Sigmoid colon (tissue), 7 donors: ENCODE data around the gene SLC25A19. TPM values are rescaled to one million over a fixed set of nuclear protein-coding genes. Genes with fewer than 3 reads are reported as not detected.
A peak's percentile ranks its signal among the peaks of the same experiment; 100 is the strongest.

Experiments
- DNase-seq: peaks from one replicate; pipeline ENCODE4 v3.0.0-alpha.2; 2019
- H3K27ac ChIP-seq, 4 donors: fragments of 200-600 bp; sonication (generic); one replicate each; pipeline ENCODE4 v1.5.1; 2016 to 2019; ENCODE audit warnings: mild to moderate bottlenecking in 1 of 4
- H3K27me3 ChIP-seq, 3 donors: fragments of 200-600 bp; sonication (generic); one replicate each; pipeline ENCODE4 v1.5.1; 2019; ENCODE audit warnings: mild to moderate bottlenecking in 1 of 3
- H3K36me3 ChIP-seq, 4 donors: fragments of 200-600 bp; sonication (generic); one replicate each; pipeline ENCODE4 v1.5.1; 2016 to 2019
- H3K4me1 ChIP-seq, 4 donors: fragments of 200-600 bp; sonication (generic); one replicate each; pipeline ENCODE4 v1.5.1; 2017 to 2019
- H3K4me3 ChIP-seq, 4 donors: fragments of 200-600 bp; sonication (generic); one replicate each; pipeline ENCODE4 v1.5.1; 2017 to 2019; ENCODE audit warnings: mild to moderate bottlenecking in 2 of 4, moderate library complexity in 1 of 4
- H3K9me3 ChIP-seq, 4 donors: fragments of 200-600 bp in 3 of 4; sonication (generic) in 3 of 4; one replicate each; pipeline versions ENCODE4 v1.5.1 to v1.6.1; 2013 to 2019
- CTCF ChIP-seq, 4 experiments: fragments of 450-650 bp in 3 of 4; fragments of 200-600 bp in 1 of 4; IDR thresholded peaks; one replicate each; pipeline ENCODE4 v1.5.1; 2016 to 2019; ENCODE audit warnings: antibody characterized with exemption in 4 of 4, mild to moderate bottlenecking in 3 of 4, moderate library complexity in 2 of 4
- EP300 ChIP-seq, 4 donors: sonication (generic); formaldehyde crosslinking; IDR thresholded peaks; one replicate each; pipeline ENCODE4 v1.6.1; 2017; ENCODE audit warnings: antibody characterized with exemption in 4 of 4
- POLR2A ChIP-seq, 2 donors: fragments of 450-650 bp; IDR thresholded peaks; one replicate each; pipeline ENCODE4 v1.6.1; 2016; ENCODE audit warnings: antibody characterized with exemption in 2 of 2, mild to moderate bottlenecking in 2 of 2, moderate library complexity in 2 of 2
- POLR2AphosphoS5 ChIP-seq, 4 donors: sonication (generic); formaldehyde crosslinking; IDR thresholded peaks; one replicate each; pipeline ENCODE4 v1.6.1; 2017; ENCODE audit warnings: antibody characterized with exemption in 4 of 4
- WGBS, 2 donors: extraction: QIAGEN DNeasy Blood & Tissue Kit; methylation state at CpG; one replicate each; pipeline ENCODE4 v1.1.7; 2013; 5-methylcytosine and 5-hydroxymethylcytosine counted together
- intact Hi-C: fragments of 100-400 bp; cut with DNase I; formaldehyde crosslinking; loops from one replicate; pipeline ENCODE4 v1.15.1; 2023
- polyA plus RNA-seq, 3 donors: library from polyadenylated mRNA; stranded (reverse); fragments of 200-250 nt; gene quantifications; one replicate each; pipeline ENCODE4 v1.2.3, GENCODE V29; 2013
- total RNA-seq, 4 donors: library from RNA; depleted of rRNA; stranded (reverse); fragments of >200 nt; gene quantifications; one replicate each; pipeline ENCODE4 v1.1.0, GENCODE V29; 2016
- donor health status: healthy with polysubstance abuse.
- donor health status: Bipolar disorder and iron deficiency.
- donor health status: healthy.

SLC25A19 gene
- total and polyA plus RNA-seq, 7 donors = 5.4 to 20.1 (median 13.8) TPM

- Histone ChIP-seq H3K4me1 (peaks cover 0 to 17% (median 2%) of the 10 kb centered on the region in 4 donors), H3K36me3 (peaks cover 4 to 18% (median 16%) of the 10 kb centered on the region in 4 donors), H3K27me3 (no peaks in the 10 kb centered on the region), H3K9me3 (no peaks in the 10 kb centered on the region), H3K27ac (peak overlapping the region; percentile 41 to 62 (median 52)), H3K4me3 (no peak overlapping the region)
- DNase-seq = no peak
- no peak for TF ChIP-seq CTCF (IDR thresholded peaks at IDR 0.05)
- no peak for TF ChIP-seq POLR2A (IDR thresholded peaks at IDR 0.05)
- no peak for TF ChIP-seq EP300 (IDR thresholded peaks at IDR 0.05)
- no peak for TF ChIP-seq POLR2AphosphoS5 (IDR thresholded peaks at IDR 0.05)
- 50 to 80% methylated on average over 11 of the region's 11 CpGs for WGBS, 2 donors
- intact Hi-C loops = no loop called here
Measured at GRCh38 chr17:75250009-75250471, 39.2 kb downstream of the SLC25A19 start.

DNA sequence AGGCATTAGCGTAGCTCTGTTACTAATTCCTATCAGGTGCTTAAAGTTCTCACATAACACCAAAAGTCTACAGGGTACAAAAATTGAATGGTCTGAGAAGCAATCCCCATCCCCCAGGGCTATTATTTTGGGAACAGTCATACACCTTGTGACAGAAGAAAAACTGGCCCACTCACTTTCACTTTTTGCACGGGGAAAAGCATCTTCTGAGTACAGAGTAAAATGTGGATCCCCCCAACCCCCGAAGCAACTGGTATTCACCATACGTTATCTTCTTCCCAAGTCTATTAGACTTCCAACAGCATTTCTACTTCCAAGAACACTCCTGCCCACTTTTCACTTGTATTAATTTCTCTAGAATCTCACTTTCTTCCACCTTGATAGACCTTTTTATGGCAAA lies 39.7 kb downstream of the SLC25A19 start:
- Histone ChIP-seq H3K27me3 (no peaks in the 10 kb centered on the region), H3K4me3 (no peak overlapping the region), H3K36me3 (peaks cover 4 to 22% (median 17%) of the 10 kb centered on the region in 4 donors), H3K4me1 (peaks cover 0 to 17% (median 2%) of the 10 kb centered on the region in 4 donors), H3K27ac (peak overlapping the region in 3 of 4 donors; percentile 48 to 62 (median 57)), H3K9me3 (no peaks in the 10 kb centered on the region)
- intact Hi-C loops = no loop called here
- WGBS, 2 donors = 76 to 78% methylated on average over 4 of the region's 4 CpGs
- TF ChIP-seq CTCF (IDR thresholded peaks at IDR 0.05) (no peak), POLR2AphosphoS5 (IDR thresholded peaks at IDR 0.05) (no peak), POLR2A (IDR thresholded peaks at IDR 0.05) (no peak), EP300 (IDR thresholded peaks at IDR 0.05) (no peak)
- DNase-seq = no peak

- TF ChIP-seq CTCF (IDR thresholded peaks at IDR 0.05) = no peak
- TF ChIP-seq POLR2A (IDR thresholded peaks at IDR 0.05) = no peak
- TF ChIP-seq POLR2AphosphoS5 (IDR thresholded peaks at IDR 0.05) = no peak
- no peak for TF ChIP-seq EP300 (IDR thresholded peaks at IDR 0.05)
- 96 to 97% methylated on average over 12 of the region's 12 CpGs for WGBS, 2 donors
- Histone ChIP-seq H3K36me3 (peaks cover 21 to 54% (median 45%) of the 10 kb centered on the region in 4 donors), H3K4me3 (no peak overlapping the region), H3K27ac (no peak overlapping the region), H3K4me1 (peaks cover 0 to 17% (median 2%) of the 10 kb centered on the region in 4 donors), H3K9me3 (no peaks in the 10 kb centered on the region), H3K27me3 (no peaks in the 10 kb centered on the region)
- intact Hi-C loops = no loop called here
- no peak for DNase-seq
Measured at GRCh38 chr17:75246404-75246803, 42.8 kb downstream of the SLC25A19 start.

GRCh38 chr17:75245011-75245410 lies 44.2 kb downstream of the SLC25A19 start:
- Histone ChIP-seq H3K27me3 (no peaks in the 10 kb centered on the region), H3K27ac (no peak overlapping the region), H3K36me3 (peaks cover 31 to 68% (median 56%) of the 10 kb centered on the region in 4 donors), H3K4me3 (no peak overlapping the region), H3K9me3 (no peaks in the 10 kb centered on the region), H3K4me1 (peaks cover 0 to 6% (median 0%) of the 10 kb centered on the region in 4 donors)
- no peak for TF ChIP-seq EP300 (IDR thresholded peaks at IDR 0.05)
- no peak for TF ChIP-seq POLR2AphosphoS5 (IDR thresholded peaks at IDR 0.05)
- no peak for TF ChIP-seq CTCF (IDR thresholded peaks at IDR 0.05)
- no peak for TF ChIP-seq POLR2A (IDR thresholded peaks at IDR 0.05)
- intact Hi-C loops = no loop called here
- WGBS, 2 donors = 88 to 89% methylated on average over 6 of the region's 6 CpGs
- DNase-seq = no peak
